OCI-LY7 (cell line): ENCODE data around the gene GLIPR2. TPM values are rescaled to one million over a fixed set of nuclear protein-coding genes. Genes with fewer than 3 reads are reported as not detected.

Experiments used
- BruUV-seq: library from RNA; stranded (reverse); fragments of 400-500 nt; replicated peaks from 2 replicates; lab custom pipeline; 2021; lab: Mats Ljungman, UMichigan
- CTCF ChIA-PET: fragments of 300-600 bp; sonication (Branson Sonifier 250); formaldehyde crosslinking; loops from one replicate; lab custom pipeline; 2022; ENCODE audit warnings: antibody characterized with exemption; ENCODE audit not compliant: unreplicated experiment; lab: Charles Lee
- POLR2A ChIA-PET: fragments of 300-600 bp; sonication (Branson Sonifier 250); formaldehyde crosslinking; loops from one replicate; lab custom pipeline; 2022; ENCODE audit warnings: antibody characterized with exemption; lab: Charles Lee
- DNase-seq: peaks from one replicate; pipeline ENCODE4 v3.0.0-alpha.2; 2015; ENCODE audit warnings: low spot score
- H2AFZ ChIP-seq: fragments of 200-600 bp; sonication (generic), shearing (Covaris generic); 2 replicates; pipeline ENCODE4 v1.6.1; 2014; ENCODE audit warnings: mild to moderate bottlenecking, antibody characterized with exemption, low read length, moderate library complexity
- H3K27ac ChIP-seq: fragments of 200-600 bp; sonication (generic); 2 replicates; pipeline ENCODE4 v1.5.1; 2014; ENCODE audit warnings: mixed run types, low read depth, mild to moderate bottlenecking, moderate library complexity, low read length, inconsistent platforms; ENCODE audit not compliant: poor library complexity, severe bottlenecking
- H3K36me3 ChIP-seq: fragments of 200-600 bp; sonication (generic); 2 replicates; pipeline ENCODE4 v1.6.1; 2014; ENCODE audit warnings: mild to moderate bottlenecking, antibody characterized with exemption, low read length, moderate library complexity, mixed read lengths; ENCODE audit not compliant: insufficient read depth
- H3K4me1 ChIP-seq: fragments of 200-600 bp; sonication (generic); 2 replicates; pipeline ENCODE4 v1.5.1; 2014; ENCODE audit warnings: mild to moderate bottlenecking, low read length; ENCODE audit not compliant: insufficient read depth, poor library complexity, severe bottlenecking
- H3K4me2 ChIP-seq: fragments of 200-600 bp; sonication (generic); 2 replicates; pipeline ENCODE4 v1.6.1; 2014; ENCODE audit warnings: mild to moderate bottlenecking, low read length
- H3K4me3 ChIP-seq: fragments of 200-600 bp; sonication (generic); 2 replicates; pipeline ENCODE4 v1.5.1; 2014; ENCODE audit warnings: mild to moderate bottlenecking, low read depth, low read length; ENCODE audit not compliant: poor library complexity, severe bottlenecking
- H3K79me2 ChIP-seq: fragments of 200-600 bp; sonication (generic); 2 replicates; pipeline ENCODE4 v1.6.1; 2016; ENCODE audit warnings: low read depth, mild to moderate bottlenecking, low read length, moderate library complexity, mixed read lengths; ENCODE audit not compliant: insufficient read depth
- H3K9me2 ChIP-seq: fragments of 200-600 bp; sonication (generic); 2 replicates; pipeline ENCODE4 v1.6.1; 2016; ENCODE audit warnings: mild to moderate bottlenecking, low read length, mixed read lengths; ENCODE audit not compliant: insufficient read depth
- H3K9me3 ChIP-seq: fragments of 200-600 bp; sonication (generic); 2 replicates; pipeline ENCODE4 v1.6.1; 2014; ENCODE audit warnings: mild to moderate bottlenecking, mixed run types, low read length, mixed read lengths
- H4K20me1 ChIP-seq: fragments of 200-600 bp; sonication (generic); 2 replicates; pipeline ENCODE4 v1.6.1; 2014; ENCODE audit warnings: mild to moderate bottlenecking, antibody characterized with exemption, low read length, moderate library complexity, mixed read lengths; ENCODE audit not compliant: insufficient read depth
- CTCF ChIP-seq: fragments of 200-600 bp; sonication (generic); conservative IDR thresholded peaks from 2 replicates; pipeline ENCODE4 v1.5.1; 2014; ENCODE audit warnings: mild to moderate bottlenecking, antibody characterized with exemption, low read length, moderate library complexity, mixed read lengths
- EZH2phosphoT487 ChIP-seq: fragments of 200-600 bp; sonication (generic); IDR thresholded peaks from 2 replicates; pipeline ENCODE4 v1.6.1; 2018; ENCODE audit warnings: low read depth, borderline replicate concordance, mild to moderate bottlenecking, mixed run types, antibody characterized with exemption, low read length, moderate library complexity, mixed read lengths
- intact Hi-C: fragments of 100-400 bp; cut with micrococcal nuclease; formaldehyde crosslinking; loops from one replicate; pipeline ENCODE4 v1.10.0; 2022; ENCODE audit not compliant: unreplicated experiment
- total RNA-seq, 2 experiments: library from RNA; depleted of rRNA in 1 of 2; stranded (reverse); fragments of >200 nt in 1 of 2; shearing (Covaris generic) in 1 of 2; gene quantifications; 2 replicates each; pipeline ENCODE4 v1.2.3, GENCODE V29; 2014 to 2022

The GLIPR2 gene
- total RNA-seq, 2 experiments from 2014 or later, result not detected

- intact Hi-C loops, result no loop called here
- no peak overlapping the region for H2AFZ ChIP-seq
- POLR2A ChIA-PET, result no interaction called here
- no peak overlapping the region for H3K27ac ChIP-seq
- no peaks in the 10 kb centered on the region for H3K9me3 ChIP-seq
- no peak for TF ChIP-seq EZH2phosphoT487
- H4K20me1 ChIP-seq, result no peaks in the 10 kb centered on the region
- no peak overlapping the region for H3K4me3 ChIP-seq
- H3K4me1 ChIP-seq, result no peaks in the 10 kb centered on the region
- H3K4me2 ChIP-seq, result no peak overlapping the region
- no TSS peak for BruUV-seq
- H3K9me2 ChIP-seq, result no peaks in the 10 kb centered on the region
- CTCF ChIA-PET, result no interaction called here
- no peaks in the 10 kb centered on the region for H3K79me2 ChIP-seq
- no peaks in the 10 kb centered on the region for H3K36me3 ChIP-seq
- DNase-seq, result no peak
Observed at GRCh38 chr9:36118201-36118600, 18.3 kb upstream of the GLIPR2 start.

- H3K9me3 ChIP-seq, result no peaks in the 10 kb centered on the region
- no TSS peak for BruUV-seq
- no peaks in the 10 kb centered on the region for H4K20me1 ChIP-seq
- ChIA-PET CTCF (no interaction called here), POLR2A (no interaction called here)
- H2AFZ ChIP-seq, result no peak overlapping the region
- intact Hi-C loops, result no loop called here
- no peak overlapping the region for H3K27ac ChIP-seq
- H3K9me2 ChIP-seq, result no peaks in the 10 kb centered on the region
- no peaks in the 10 kb centered on the region for H3K36me3 ChIP-seq
- no peaks in the 10 kb centered on the region for H3K4me1 ChIP-seq
- H3K4me3 ChIP-seq, result no peak overlapping the region
- H3K79me2 ChIP-seq, result no peaks in the 10 kb centered on the region; the same call in 1 of the 2 replicates
- no peak overlapping the region for H3K4me2 ChIP-seq
- DNase-seq, result no peak
- TF ChIP-seq CTCF, result no peak
- TF ChIP-seq EZH2phosphoT487, result no peak
Observed at GRCh38 chr9:36118706-36119105, 17.8 kb upstream of the GLIPR2 start.

GRCh38 chr9:36119476-36119875 lies 17.1 kb upstream of the GLIPR2 start:
- H3K79me2 ChIP-seq, result no peaks in the 10 kb centered on the region; the same call in 1 of the 2 replicates
- H3K36me3 ChIP-seq, result no peaks in the 10 kb centered on the region
- DNase-seq, result no peak
- no peaks in the 10 kb centered on the region for H3K9me2 ChIP-seq
- no peak overlapping the region for H3K27ac ChIP-seq
- intact Hi-C loops, result no loop called here
- TF ChIP-seq EZH2phosphoT487 (no peak), CTCF (no peak)
- H4K20me1 ChIP-seq, result no peaks in the 10 kb centered on the region
- H3K4me2 ChIP-seq, result no peak overlapping the region
- no peaks in the 10 kb centered on the region for H3K4me1 ChIP-seq
- no TSS peak for BruUV-seq
- ChIA-PET CTCF (no interaction called here), POLR2A (no interaction called here)
- H3K4me3 ChIP-seq, result no peak overlapping the region
- H2AFZ ChIP-seq, result no peak overlapping the region
- H3K9me3 ChIP-seq, result no peaks in the 10 kb centered on the region
